ENCODE measurements around the gene FAM43B.

Gene FAM43B

GRCh38 chr1:20593756-20594155 is 41.4 kb downstream of the FAM43B start:
- no peak for DNase-seq

- DNase-seq, result no peak
These were observed 42.4 kb downstream of the FAM43B start for GRCh38 chr1:20594746-20595145.

GRCh38 chr1:20596106-20596505 is 43.7 kb downstream of the FAM43B start:
- no peak for DNase-seq

- no peak for DNase-seq
These were observed 45.3 kb downstream of the FAM43B start for GRCh38 chr1:20597650-20598049.

- no peak for DNase-seq
These were observed 47.8 kb downstream of the FAM43B start for GRCh38 chr1:20600156-20600555.

- DNase-seq, result no peak
These were observed 48.9 kb downstream of the FAM43B start for GRCh38 chr1:20601129-20601825.

GRCh38 chr1:20602851-20603450 is 50.6 kb downstream of the FAM43B start:
- no peak for DNase-seq

GRCh38 chr1:20603504-20604464 is 51.4 kb downstream of the FAM43B start:
- no peak for DNase-seq
